A549 (cell line): Measurements from ENCODE around the gene PI4KA. TPM values are rescaled to one million over a fixed set of nuclear protein-coding genes. Genes with fewer than 3 reads are reported as not detected.

Experiments used
- ATAC-seq, 2 experiments: fragments of 200-7000 bp in 1 of 2; fragments of >200 bp in 1 of 2; cut with Nextera tagmentation in 1 of 2; cut with Tn5 transposase in 1 of 2; 3 replicates each; pipeline versions ENCODE4 v1.8.0 to v1.9.1; 2018 to 2020; ENCODE audit warnings: mild to moderate bottlenecking in 1 of 2, moderate library complexity in 1 of 2
- CTCF ChIA-PET: fragments of 300-600 bp; sonication (Branson Sonifier 250); formaldehyde crosslinking; extraction: SDS; loops from one replicate; lab custom pipeline; 2021; ENCODE audit warnings: antibody characterized with exemption, inconsistent platforms; lab: Yijun Ruan, JAX
- POLR2A ChIA-PET: fragments of 350-600 bp; formaldehyde crosslinking; extraction: SDS; loops from one replicate; lab custom pipeline; 2021; ENCODE audit warnings: antibody characterized with exemption, inconsistent platforms; lab: Yijun Ruan, JAX
- DNase-seq, 2 experiments: peaks; one replicate each; pipeline versions ENCODE4 v3.0.0 to v3.0.0-alpha.2; 2011 to 2016; ENCODE audit warnings: low read depth in 1 of 2, low spot score in 1 of 2
- FAIRE-seq: peaks from 2 replicates; lab custom pipeline; 2011; peaks lifted over from hg19 to GRCh38; lab: Jason Lieb, UNC
- H3K27ac ChIP-seq, 2 experiments: fragments of >200 bp; sonication (Bioruptor Twin); formaldehyde crosslinking; 3 replicates each; pipeline ENCODE4 v1.5.1; 2016 to 2017
- H3K4me1 ChIP-seq: fragments of >200 bp; sonication (Bioruptor Twin); formaldehyde crosslinking; 3 replicates; pipeline ENCODE4 v1.6.1; 2016
- H3K4me2 ChIP-seq: fragments of >200 bp; sonication (Bioruptor Twin); formaldehyde crosslinking; 3 replicates; pipeline ENCODE4 v1.6.1; 2016
- H3K4me3 ChIP-seq: fragments of >200 bp; sonication (Bioruptor Twin); formaldehyde crosslinking; 3 replicates; pipeline ENCODE4 v1.5.1; 2016
- H3K9me3 ChIP-seq: fragments of >200 bp; sonication (Bioruptor Twin); formaldehyde crosslinking; 3 replicates; pipeline ENCODE4 v1.6.1; 2016
- CBX2 ChIP-seq: fragments of 200-600 bp; sonication (generic); IDR thresholded peaks from 2 replicates; pipeline ENCODE4 v1.6.1; 2016; ENCODE audit warnings: low read depth, mild to moderate bottlenecking, borderline replicate concordance
- CHD4 ChIP-seq: fragments of 200-600 bp; sonication (generic); IDR thresholded peaks from 2 replicates; pipeline ENCODE4 v1.6.1; 2016; ENCODE audit warnings: antibody characterized with exemption, mild to moderate bottlenecking, borderline replicate concordance
- E2F6 ChIP-seq: IDR thresholded peaks from 2 replicates; pipeline ENCODE4 v1.6.1; 2012; ENCODE audit warnings: low read depth, borderline replicate concordance
- FOSB ChIP-seq: fragments of 250-450 bp; sonication (Bioruptor Pico); IDR thresholded peaks from 2 replicates; pipeline ENCODE4 v1.5.0; 2020; ENCODE audit warnings: mild to moderate bottlenecking, moderate library complexity
- HMGXB4 ChIP-seq: fragments of 250-450 bp; sonication (Bioruptor Pico); IDR thresholded peaks from 2 replicates; pipeline ENCODE4 v1.5.0; 2021; ENCODE audit warnings: mild to moderate bottlenecking, moderate library complexity, borderline replicate concordance
- JUNB ChIP-seq: fragments of >200 bp; sonication (Bioruptor Twin); formaldehyde crosslinking; IDR thresholded peaks from 2 replicates; pipeline ENCODE4 v1.6.1; 2016
- POLR2A ChIP-seq: IDR thresholded peaks from 2 replicates; pipeline ENCODE4 v1.6.1; 2012; ENCODE audit warnings: mild to moderate bottlenecking, low read length
- RNF2 ChIP-seq: fragments of 200-600 bp; sonication (generic); IDR thresholded peaks from 2 replicates; pipeline ENCODE4 v1.6.1; 2016; ENCODE audit warnings: low read depth, mild to moderate bottlenecking, antibody characterized with exemption, moderate library complexity, borderline replicate concordance
- ZFP36 ChIP-seq: fragments of 450-650 bp; IDR thresholded peaks from 2 replicates; pipeline ENCODE4 v1.6.1; 2014; ENCODE audit warnings: borderline replicate concordance; ENCODE audit not compliant: partially characterized antibody
- WGBS: methylation state at CpG from one replicate; pipeline ENCODE4 v1.1.6; 2017; ENCODE audit errors: missing lambda C conversion rate; 5-methylcytosine and 5-hydroxymethylcytosine counted together
- polyA plus RNA-seq, 4 experiments: library from polyadenylated mRNA; depleted of rRNA in 3 of 4; stranded (reverse); fragments of >200 nt; fragmentation: RNase III in 1 of 4; extraction: RNeasy Plus Mini Kit Qiagen cat#74134 plus additional on column Dnase treatment in 1 of 4; gene quantifications; 2 replicates in 3 of 4; 3 replicates in 1 of 4; pipeline ENCODE4 v1.2.3, GENCODE V29; 2011 to 2017
- TF ChIP-seq, protein P1 (sequence below): fragments of >200 bp; sonication (Bioruptor Twin); formaldehyde crosslinking; IDR thresholded peaks from 3 replicates; pipeline ENCODE4 v1.5.1; 2016

The PI4KA gene
- polyA plus RNA-seq, 2 of the 4 experiments (the other 2 are of a cell fraction) = 14.4 to 21.3 TPM

DNA sequence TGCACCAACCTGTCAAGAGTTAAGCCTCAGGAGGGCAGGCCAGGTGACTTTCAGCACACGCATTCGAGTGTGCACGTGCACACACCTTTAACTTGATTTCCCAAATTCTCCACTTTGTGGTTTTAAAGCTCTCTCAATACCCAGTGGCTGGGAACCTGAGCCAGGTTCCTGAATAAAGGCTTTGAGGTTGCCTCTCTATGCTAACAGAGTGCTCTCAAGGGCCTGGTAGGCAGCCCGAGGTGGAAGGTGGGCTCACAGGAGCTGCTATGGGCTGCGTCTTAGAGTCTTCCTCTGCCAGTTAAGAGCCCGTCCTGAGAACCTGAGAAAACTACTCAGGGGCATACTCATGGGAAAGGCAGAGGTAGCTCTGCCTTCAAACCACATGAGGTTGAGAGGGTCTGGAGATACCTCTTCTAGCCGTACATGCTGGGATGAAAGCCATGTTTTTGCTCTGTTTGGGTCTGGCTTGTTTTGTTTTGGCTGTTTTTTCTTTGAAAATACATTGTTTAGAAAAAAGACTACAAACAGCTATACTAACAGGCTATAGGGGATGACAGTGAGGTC, 96.3 kb downstream of the PI4KA start:
- DNase-seq (no peak), ATAC-seq (no peak), FAIRE-seq (no peak)
- POLR2A ChIA-PET = no interaction called here
- 87% methylated on average over 7 of the region's 7 CpGs for WGBS
- Histone ChIP-seq H3K4me1 (no peaks in the 10 kb centered on the region), H3K9me3 (no peaks in the 10 kb centered on the region), H3K4me3 (no peak overlapping the region), H3K4me2 (no peak overlapping the region), H3K27ac (no peak overlapping the region)
- no peak for TF ChIP-seq E2F6
- TF ChIP-seq CBX2 = no peak
- CTCF ChIA-PET = interaction anchor here (1.2 to 2.7 kb wide), 2 partner anchors 10 to 21 kb away, joined by 3 to 12 read pairs; no protein-coding TSS in a partner anchor

DNA sequence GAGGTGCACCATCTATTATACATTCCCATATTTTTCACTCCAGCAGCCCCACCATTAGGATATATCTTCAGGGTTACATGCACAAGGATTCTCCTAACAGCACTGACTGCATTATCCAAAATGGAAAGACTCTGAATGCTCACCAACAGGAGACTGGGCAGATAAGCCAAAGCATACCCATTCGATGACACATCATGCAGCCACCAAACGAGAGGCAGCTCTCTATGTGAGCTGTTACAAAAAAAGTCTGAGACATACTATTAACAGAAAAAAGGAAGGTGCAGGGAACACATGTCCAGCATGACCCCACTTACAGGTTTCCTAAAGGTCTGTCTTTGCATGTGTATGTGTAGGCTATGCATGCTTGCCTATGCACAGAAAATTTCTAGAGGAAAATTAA, 97.1 kb downstream of the PI4KA start:
- ChIA-PET CTCF (interaction anchor here (0.9 to 1.6 kb wide), 2 partner anchors 12 to 23 kb away, joined by 3 to 6 read pairs; partner anchors contain the start of gene SERPIND1), POLR2A (no interaction called here)

DNA sequence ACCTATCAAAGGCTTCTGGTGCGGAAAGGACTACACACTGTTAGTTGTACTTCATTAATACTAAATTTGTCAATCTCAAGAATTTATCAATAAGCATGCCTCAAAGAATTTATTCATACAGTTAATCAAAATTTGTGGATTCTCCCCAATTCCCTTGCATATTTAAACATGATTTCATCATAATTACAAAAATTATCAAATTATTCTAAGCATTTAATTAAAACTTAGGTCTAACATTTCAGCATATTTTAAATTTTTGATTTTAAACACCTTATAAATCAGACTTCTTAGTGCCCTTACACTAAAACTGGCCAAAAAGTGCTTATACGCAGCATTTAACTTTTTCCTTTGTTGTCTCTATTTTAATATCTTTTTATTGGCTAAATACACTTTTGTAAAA, 98.5 kb downstream of the PI4KA start:
- Histone ChIP-seq H3K4me3 (no peak overlapping the region), H3K9me3 (no peaks in the 10 kb centered on the region), H3K4me1 (no peaks in the 10 kb centered on the region)
- WGBS = 89% methylated on average over 2 of the region's 2 CpGs
- TF ChIP-seq POLR2A (no peak), ZFP36 (no peak), FOSB (CRISPR knock-in tag) (no peak)
- TF ChIP-seq, all 56 proteins: peak for 0
- FAIRE-seq (no peak), DNase-seq (no peak), ATAC-seq (no peak)
- Histone ChIP-seq H3K27ac (no peak overlapping the region), H3K4me2 (no peak overlapping the region)
- ChIA-PET CTCF (interaction anchor here (0.6 to 1.6 kb wide), 2 partner anchors 24 to 126 kb away, joined by 3 to 6 read pairs; no protein-coding TSS in a partner anchor), POLR2A (no interaction called here)

More for the DNA sequence above, 97.1 kb downstream of the PI4KA start:
- WGBS = 69% methylated on average over 2 of the region's 2 CpGs
- Histone ChIP-seq H3K4me2 (no peak overlapping the region), H3K4me1 (no peaks in the 10 kb centered on the region), H3K4me3 (no peak overlapping the region), H3K27ac (no peak overlapping the region), H3K9me3 (no peaks in the 10 kb centered on the region)
- ATAC-seq (no peak), DNase-seq (no peak), FAIRE-seq (no peak)
- TF ChIP-seq, protein P1, sequence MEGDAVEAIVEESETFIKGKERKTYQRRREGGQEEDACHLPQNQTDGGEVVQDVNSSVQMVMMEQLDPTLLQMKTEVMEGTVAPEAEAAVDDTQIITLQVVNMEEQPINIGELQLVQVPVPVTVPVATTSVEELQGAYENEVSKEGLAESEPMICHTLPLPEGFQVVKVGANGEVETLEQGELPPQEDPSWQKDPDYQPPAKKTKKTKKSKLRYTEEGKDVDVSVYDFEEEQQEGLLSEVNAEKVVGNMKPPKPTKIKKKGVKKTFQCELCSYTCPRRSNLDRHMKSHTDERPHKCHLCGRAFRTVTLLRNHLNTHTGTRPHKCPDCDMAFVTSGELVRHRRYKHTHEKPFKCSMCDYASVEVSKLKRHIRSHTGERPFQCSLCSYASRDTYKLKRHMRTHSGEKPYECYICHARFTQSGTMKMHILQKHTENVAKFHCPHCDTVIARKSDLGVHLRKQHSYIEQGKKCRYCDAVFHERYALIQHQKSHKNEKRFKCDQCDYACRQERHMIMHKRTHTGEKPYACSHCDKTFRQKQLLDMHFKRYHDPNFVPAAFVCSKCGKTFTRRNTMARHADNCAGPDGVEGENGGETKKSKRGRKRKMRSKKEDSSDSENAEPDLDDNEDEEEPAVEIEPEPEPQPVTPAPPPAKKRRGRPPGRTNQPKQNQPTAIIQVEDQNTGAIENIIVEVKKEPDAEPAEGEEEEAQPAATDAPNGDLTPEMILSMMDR = no peak
- TF ChIP-seq CBX2 = no peak

DNA sequence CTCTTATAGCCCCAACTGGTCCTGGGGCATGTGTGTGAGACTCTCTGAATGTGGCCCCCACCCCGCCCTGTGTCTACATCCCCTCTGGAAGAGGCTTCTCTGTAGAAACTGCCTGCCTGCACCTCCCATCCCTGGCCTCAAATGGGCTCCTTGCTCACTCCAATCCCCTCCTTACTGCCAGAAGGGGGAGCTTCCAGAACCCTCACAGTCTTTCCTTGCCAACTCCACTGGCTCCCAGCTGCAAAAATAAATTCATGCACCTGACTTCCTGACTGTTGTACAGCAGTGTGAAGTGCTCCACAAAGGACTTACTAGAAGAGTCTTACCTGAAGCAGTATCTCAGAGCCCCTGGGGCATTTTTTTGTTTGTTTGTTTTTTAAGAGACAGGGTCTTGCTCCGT, 99.9 kb downstream of the PI4KA start:
- ATAC-seq = peak; percentile 50 to 68; a peak in 3 of 6 replicates

More for the DNA sequence above, 99.9 kb downstream of the PI4KA start:
- Histone ChIP-seq H3K4me2 (no peak overlapping the region), H3K4me3 (no peak overlapping the region), H3K4me1 (no peaks in the 10 kb centered on the region), H3K9me3 (no peaks in the 10 kb centered on the region), H3K27ac (no peak overlapping the region)
- TF ChIP-seq RNF2 = no peak
- TF ChIP-seq, protein P1 = 0 out of 3 replicates have a peak, but pooled peaks have one; percentile 6
- TF ChIP-seq CHD4 = no peak
- TF ChIP-seq JUNB = no peak
- TF ChIP-seq HMGXB4 (CRISPR knock-in tag) = no peak
- DNase-seq = peak in 1 of 2 experiments; percentile 4
- FAIRE-seq = no peak
- ChIA-PET POLR2A (no interaction called here), CTCF (interaction anchor here (1.4 kb wide), 1 partner anchor 8 kb away, joined by 4 read pairs; no protein-coding TSS in a partner anchor)
- WGBS = 91% methylated on average over 2 of the region's 2 CpGs
